T-helper 9 cell (primary cell): ENCODE data around the gene FAM13A.

Source experiments
- DNase-seq: peaks from one replicate; pipeline ENCODE4 v3.0.0-alpha.2; 2020

The FAM13A gene

DNA sequence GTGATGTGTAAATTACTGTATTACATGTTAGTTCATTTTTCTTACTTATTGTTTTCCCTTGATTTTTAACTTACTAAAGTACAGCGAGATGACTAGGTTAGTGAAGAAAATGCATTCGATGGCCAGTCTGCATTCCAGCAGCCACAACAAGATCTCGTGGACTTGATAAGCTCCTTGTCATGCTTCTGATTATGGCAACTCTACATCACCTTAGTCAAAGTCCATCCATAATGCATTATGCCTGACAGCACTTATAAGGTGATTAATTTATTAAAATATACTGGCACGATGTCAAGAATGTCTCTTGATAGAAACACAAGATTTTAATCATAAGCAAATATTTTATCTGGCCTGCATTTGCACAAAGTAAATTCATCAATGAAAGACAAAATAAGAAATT is 249.5 kb downstream of the FAM13A start:
- no peak for DNase-seq

DNA sequence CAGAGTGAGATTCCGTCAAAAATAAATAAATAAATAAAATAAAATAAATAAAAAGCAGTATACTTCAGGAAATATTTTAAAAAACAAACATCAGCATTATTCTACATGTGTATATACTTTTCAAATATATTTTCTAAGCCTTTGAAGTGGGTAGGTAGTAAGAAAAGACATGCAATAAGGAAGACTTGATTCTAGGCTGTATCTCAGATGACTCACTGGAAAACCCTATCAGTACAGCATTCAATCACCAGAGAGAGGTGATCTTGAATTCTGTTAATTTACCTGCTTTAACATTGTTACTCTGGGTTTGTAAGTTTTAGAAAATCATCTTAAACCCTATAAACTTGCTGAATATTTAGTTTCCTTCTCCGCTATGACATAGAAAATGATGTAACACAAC is 252.8 kb downstream of the FAM13A start:
- no peak for DNase-seq

DNA sequence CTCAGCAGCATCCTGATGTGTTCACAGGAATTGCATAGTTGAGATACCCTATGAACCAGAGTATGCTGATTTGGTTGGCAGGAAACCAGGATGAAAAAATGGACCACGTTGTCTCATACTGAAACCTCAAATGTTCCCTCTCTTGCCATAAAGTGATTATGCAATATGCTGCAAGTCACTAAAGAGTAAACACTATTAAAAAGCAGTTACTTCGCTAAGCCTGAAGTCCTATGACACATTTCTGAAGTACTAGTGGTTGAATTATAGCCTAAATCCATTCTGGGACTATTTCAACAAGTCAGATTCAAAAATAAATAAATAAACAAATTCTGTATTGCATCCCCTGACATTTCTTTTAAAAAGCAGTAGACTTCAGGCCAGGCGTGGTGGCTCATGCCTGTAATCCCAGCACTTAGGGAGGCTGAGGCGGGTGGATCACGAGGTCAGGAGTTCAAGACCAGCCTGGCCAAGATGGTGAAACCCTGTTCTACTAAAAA is 253.3 kb downstream of the FAM13A start:
- DNase-seq: no peak

DNA sequence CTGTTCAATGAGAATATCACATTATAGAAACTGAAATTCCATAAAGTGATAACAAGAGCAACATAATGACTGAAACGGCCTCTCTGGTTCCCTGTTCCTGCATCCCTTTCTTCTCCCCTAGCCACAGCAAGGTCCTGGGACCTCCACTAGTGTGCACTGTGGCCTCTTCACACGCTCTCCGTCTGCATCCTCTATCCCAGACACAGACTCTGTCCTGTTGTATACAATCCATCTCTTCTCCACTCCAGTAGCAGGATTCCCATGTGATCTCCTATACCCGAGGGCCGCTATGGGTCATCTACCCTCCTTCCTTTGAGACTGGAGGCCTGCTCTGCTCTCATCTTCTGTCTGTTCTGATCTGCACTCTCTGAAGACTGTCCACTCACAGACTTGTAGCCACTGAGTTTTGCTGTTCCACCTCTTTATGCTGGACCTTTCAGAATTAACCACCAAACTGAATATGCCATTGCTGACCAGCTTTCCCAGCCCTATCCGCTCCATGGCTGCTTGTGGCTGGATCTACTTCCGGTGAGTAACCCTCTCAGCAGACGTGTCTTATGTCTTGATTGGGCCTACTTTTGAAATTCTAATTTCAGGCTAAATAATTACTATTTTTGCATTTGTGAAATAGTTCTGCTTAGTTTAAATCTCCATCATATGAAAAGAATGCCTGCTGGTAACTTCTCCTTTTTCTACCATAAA is 254.2 kb downstream of the FAM13A start:
- no peak for DNase-seq

DNA sequence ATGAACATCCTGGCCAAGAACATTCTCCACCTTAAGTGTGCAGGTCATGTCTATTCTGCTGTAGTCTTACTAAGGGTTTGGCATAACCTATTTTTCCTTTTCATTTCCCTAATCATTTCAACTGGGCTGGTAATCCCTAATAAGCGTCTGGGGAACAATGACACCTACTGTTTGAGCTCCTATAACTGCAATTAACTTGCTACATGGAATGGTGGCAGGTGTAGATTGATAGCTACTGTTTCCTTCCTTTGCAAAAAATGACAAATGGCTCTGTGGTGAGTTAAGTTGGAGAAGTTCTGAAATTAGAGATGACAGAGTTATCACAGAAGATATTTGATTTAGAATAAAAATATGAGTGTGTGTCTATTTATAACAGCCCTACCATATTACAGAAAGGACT is 254.8 kb downstream of the FAM13A start:
- no peak for DNase-seq

DNA sequence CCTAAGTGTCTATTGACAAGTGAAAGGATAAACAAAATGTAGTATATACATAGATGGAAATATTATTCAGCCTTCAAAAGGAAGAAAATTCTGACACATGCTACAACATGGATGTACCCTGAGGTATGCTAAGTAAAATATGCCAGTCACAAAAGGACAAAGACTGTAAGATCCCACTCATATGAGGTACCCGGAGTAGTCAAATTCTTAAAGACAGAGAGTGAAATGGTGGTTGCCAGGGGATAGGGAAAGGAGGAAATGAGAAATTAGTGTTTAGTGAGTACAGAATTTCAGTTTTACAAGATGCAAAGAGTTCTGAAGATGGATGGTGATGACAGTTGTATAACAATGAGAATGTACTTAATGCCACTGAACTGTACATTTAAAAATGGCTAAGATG is 257.1 kb downstream of the FAM13A start:
- DNase-seq: no peak

DNA sequence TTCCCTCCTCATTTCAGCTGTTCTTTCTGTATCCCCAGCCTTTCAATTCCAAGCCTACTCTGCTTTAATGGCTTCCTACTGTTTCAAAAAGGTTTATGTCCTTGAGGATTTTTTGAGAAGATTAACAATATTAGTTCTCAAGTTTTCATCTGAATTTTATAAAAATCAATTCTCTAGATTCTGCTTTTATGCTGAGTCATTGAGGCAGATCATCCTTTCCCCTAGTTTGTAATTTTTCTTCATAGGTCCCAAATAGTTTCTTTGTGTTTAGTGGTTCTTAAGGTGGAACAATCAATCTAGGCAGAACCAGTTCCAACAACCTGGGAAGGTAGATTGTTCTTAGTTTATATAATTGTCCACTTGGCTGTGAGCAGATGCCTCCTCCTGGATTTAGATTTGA is 259.3 kb downstream of the FAM13A start:
- DNase-seq: no peak

DNA sequence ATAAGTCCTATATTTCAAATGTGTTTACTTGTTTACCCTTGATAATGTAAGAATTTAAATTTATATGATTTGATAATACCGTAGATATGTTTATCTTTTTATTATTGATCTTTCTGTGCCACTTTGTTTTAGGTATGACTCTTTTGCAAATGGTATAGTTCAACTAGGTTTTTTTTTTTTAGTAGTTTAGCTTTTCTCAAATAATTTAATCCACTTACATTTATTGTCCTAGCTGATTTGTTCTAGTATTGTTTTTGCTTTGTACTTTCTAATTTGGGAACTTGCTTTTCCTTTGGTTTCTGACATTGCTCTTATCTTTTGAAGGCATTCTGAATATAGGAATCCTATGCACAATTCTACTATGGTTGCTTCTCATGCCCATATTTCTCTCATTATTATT is 260.4 kb downstream of the FAM13A start:
- DNase-seq: no peak

DNA sequence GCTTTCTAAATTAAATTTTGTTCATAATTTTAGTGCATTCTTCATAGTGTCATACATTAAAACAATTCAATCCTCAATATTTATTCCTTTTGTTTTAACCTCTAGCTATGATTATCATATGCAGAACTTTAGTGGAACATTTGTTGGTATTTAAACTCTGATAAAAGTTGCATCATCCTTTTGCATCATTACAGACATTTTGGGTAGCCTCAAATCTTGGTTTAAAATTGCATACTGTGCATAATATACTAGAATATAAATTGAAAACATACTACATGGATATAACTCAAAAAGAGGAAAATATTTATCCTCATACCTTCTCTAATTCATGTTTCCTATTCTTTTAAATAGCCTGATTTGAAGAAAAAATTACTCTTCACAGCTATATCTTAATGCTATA is 262.0 kb downstream of the FAM13A start:
- DNase-seq: no peak

DNA sequence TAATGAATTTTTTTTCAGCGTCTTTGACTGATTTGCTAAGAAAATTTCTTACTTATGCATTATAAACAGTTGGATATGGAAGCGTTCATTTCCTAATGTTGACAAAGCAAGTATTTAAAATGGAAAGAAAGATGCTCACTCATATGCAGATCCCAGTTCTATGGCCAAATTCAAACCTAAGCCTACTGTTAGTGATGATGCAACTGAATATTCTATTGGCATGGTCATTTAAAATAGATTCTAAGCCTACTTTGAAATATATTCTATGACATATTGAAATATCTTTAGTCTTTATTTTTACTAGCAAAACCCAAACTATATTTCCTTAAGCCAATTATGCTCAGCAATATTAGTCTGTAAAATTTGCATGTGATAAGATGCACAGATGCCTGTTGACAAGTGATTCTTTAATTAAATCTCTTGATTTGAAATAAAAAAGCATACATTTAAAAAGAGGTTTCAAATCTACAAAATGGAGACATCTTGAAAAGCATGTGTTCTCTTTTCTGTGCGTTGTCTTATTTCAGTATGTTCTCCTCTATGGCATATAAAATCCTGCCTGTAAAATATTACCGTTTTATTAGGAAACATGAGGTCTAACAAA is 262.8 kb downstream of the FAM13A start:
- no peak for DNase-seq

DNA sequence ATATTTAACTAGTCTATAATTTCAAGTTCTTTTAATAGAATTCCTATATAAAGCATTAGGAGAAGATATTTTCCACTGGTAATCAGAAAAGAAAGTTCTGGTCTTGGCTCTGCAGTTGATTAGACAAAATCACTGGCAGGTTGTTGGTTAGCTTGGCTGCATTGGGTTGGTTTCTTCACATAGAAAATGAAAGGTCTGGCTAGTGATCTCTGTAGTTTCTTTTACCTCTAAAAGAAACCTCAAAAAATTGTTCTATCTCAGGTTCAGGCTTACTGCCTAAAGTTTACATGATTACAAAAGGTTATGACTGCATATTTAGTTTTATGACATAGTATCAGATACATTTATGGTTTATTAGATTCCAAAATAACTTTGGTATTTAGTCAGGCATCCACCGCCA is 263.5 kb downstream of the FAM13A start:
- no peak for DNase-seq

DNA sequence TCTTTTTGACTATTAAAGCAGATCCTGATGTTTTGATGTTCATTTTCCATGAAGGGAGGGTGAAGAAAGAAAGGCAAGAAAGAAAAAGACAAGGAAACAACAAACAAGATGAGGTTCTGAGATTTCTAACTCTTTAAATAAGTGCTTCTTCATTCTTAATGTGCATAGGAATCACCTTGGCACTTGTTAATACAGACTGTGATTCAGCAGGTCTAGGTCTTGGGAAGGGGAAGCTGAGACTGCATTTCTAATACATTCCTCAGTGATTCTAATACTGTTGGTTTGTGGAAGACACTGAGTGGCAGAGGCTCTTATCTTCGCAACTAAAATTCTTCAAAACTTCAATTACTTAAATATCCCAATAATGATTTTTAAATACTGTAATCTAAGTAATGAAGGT is 264.2 kb downstream of the FAM13A start:
- DNase-seq: no peak

DNA sequence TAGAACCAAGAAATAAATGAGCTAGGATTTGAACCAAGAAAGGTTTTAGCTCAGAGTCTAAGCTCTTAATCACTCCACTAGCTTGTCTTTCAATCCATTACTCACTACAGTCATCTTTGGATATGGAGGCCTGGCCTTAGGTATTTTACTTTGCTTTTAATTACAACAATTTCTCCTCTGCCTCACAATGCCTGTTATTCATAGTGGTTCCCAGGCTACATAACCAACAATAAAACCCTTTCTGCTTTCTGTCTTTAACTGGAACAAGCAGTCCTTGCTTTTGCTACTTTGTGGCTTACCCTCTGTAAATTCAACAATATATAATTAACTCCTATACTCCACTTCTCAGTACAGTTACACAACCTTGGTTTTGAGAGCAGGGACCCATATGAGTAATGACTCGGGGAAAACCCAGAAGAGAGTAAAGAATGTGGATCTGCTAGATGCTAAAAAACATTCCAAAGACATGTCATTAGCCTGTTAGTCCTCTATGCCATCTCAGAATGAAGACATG is 264.7 kb downstream of the FAM13A start:
- no peak for DNase-seq

DNA sequence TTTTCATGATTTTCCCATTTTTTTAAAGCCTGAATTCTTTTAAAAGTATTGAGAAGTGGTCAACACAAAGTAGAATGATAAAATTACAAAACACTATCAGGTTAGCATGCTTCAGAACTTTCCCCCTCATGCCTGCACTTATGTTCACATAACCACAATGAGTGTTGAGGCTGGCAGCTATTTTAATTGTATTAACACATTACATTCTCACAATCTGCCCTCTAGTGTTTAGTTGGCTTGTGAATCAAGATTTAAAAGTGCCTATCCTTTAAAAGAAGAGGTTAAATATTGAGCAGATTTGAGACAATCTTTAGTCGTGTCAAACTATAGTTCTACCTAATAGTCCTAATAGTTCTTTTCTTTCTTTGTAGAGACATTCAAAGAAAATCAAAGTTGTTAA is 265.7 kb downstream of the FAM13A start:
- DNase-seq: no peak

DNA sequence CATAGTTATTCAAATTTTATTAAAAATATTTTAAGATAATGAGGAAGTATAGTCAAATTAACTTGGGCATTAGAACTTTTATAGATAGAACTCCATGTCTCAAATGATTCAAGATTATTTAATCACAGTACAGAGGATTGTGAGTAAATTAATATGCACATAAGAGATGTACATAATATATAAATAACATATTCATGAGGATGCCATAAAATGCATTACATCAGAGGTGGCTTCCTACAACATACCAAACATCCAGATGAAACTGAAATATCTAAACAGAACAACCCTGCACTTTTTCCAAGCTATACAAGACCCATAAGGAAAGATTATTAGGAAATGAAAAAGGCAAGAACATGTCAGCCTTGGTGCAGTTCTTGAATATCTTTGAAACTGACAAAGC is 268.1 kb downstream of the FAM13A start:
- no peak for DNase-seq

DNA sequence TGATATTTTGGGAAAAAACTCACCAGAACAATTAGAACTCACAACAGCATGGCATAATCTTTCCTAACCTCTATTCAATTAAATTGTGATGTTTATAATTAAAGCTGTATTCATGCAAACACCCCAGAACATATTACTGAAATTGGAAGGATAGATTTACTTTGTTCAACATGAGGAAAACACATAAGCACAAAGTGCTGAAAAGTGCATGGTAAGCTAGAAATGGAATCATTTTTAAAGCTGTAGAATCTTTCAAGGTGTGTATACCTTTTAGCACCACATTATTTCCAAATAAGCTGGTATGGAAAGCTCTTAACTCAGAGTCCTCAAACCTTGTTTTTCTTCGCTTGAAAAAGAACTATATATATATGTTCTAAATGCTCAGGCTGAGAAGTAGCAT is 268.6 kb downstream of the FAM13A start:
- DNase-seq: no peak

DNA sequence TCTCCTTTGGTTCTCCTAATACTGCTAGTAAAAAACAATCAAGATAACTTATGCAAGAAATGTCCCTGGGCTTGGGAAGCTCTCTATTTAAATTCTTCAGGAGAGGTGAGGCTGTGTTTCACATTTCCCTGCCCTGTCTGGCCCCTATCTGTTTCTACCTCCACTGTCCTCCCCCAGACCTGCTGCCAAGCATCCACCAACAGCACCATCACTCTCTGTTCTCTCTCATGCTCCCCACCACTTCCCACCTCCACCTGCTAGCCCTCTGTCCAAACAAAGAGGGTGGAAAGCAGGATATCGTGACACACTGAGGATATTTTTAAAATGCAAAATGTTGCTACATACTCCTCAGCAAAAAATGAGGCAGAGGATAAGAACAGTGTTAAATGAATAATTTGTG is 271.0 kb downstream of the FAM13A start:
- DNase-seq: no peak

DNA sequence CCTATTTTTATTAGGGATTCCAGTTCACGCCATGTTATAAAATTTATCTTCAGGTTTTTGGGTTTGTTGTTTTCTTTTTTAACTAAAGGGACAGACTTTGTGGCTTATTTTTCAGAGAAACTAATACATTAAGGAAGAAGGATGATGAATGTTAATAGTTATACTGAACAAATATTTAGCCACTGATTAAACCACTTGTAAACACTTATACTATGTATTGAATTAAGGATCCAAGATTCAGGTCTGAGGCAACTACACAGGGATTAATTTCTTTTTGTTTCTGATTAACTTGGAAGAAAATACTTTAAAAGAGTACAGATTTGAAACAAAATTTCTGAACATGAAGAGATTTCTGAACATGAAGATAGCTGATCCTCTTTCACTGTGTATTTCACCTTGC is 276.6 kb downstream of the FAM13A start:
- DNase-seq: no peak

DNA sequence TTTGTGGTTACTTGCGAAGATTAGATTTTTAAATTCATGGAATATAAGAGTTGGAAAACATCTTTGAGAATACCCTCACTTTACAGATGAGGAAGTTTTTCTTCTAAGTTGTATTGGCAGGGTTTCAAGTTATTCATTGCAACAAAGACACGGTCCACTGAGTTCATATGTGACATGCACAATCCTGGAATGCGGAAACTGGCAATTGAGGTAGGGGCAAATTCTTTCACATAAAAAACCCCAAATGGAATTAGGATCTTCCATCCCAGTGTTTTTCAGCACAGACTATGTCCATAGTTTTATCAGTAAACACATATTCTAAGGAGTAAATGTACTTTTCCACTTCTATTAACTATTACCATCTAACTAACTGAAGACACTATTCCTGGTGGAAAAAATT is 277.6 kb downstream of the FAM13A start:
- DNase-seq: no peak

DNA sequence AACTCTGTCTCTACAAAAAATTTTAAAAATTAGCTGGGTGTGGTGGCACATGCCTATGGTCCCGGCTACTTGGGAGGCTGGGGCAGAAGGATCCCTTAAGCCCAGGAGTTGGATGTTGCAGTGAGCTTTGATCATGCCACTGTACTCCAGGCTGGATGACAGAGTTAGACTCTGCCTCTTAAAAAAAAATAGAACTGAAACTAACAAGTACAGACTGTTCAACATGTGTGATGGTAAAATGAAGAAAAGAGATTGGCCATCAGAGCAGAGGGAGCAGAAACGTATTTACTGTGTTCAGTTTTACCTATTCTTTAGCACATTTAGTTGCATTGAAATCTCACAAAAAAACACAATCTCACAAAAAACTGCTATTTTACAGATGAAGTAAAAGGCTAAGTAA is 281.5 kb downstream of the FAM13A start:
- DNase-seq: no peak

DNA sequence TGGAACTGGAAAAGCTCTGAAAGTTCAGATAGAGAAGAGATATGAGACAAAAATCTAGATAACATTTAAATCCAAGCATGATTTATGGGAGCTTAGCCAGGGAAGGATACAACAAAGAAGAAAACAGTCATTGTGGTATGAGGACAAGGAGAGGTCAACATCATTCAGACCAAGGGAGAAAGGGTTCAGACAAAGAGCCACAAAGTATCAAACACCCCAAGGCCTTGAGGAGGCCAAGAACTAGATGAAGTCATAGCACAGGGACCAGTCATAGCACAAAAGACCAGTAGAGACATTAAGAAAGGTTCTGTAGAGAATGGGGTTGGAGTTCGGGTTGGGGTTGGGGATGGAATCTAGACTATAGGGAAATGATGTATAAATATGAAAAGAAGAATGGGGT is 282.0 kb downstream of the FAM13A start:
- no peak for DNase-seq

DNA sequence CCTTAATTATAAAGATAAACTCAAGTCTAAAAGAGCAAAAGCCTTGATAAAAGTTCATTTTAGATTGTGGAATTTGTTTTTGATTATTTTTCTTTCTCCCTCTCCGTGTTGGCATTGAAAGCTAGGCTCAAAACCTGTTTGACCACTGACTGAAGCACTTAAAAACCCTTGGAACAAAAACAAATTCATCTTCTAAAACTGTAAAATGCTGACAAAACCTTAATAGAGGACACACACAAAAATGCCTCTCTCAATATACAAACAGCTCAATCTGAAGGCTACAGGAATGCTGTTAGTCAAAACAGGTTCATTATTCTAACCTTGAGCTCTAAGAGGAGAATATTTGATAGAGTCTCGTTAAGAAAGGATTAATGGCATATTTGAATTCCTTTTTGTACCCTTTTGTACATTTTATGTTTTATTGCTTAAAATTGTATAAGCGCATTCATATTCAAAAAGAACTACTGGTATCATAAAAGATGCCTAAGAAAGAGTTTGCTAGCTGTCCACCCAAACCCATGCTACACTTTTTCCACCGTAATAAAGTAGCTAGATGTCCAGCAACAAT is 285.0 kb downstream of the FAM13A start:
- no peak for DNase-seq

DNA sequence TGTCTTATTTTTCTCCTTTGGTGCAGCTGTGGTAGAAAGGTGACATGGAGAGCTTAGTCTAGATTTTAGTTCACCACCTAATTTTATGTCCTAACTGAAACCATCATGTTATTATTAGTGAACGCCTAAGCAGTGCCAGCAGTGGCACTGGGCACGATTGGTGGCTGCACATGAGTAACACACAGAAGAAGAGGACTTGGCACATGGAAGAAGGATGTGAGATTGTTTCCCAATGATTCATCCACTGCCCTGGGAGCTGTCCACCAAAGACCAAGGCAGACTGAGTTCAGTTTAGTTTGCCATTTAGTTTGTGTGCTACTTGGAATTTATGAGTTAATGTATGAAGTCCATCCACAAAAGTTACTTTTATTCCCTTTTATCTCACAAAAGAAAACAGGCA is 291.3 kb downstream of the FAM13A start:
- no peak for DNase-seq

DNA sequence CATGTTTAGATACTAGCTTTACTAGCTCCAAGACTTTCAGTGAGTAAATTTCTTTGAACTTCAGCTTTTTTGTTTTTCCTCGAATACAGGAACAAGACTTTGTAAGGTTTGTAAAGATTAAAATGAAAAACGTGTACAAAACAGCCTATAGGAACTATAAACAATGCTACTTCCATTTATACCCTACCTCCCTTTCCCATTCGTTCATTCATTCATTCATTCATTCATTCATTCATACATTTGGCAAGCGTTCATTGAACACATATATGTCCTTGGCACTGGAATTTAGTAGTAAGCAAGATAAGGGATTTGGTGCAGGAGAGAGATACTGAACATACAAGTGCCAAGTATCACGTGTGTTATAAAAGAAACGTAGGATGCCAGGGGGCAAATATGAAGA is 293.9 kb downstream of the FAM13A start:
- DNase-seq: no peak
